Mucosa of stomach (tissue), 1 donor: ENCODE measurements around the gene KRT37.

Experiments
- H3K27me3 ChIP-seq: one replicate; pipeline ENCODE4 v1.7.0; 2013; ENCODE audit warnings: mild to moderate bottlenecking, low read length; ENCODE audit not compliant: control insufficient read depth, insufficient read depth
- H3K36me3 ChIP-seq: one replicate; pipeline ENCODE4 v1.7.0; 2013; ENCODE audit warnings: low read length; ENCODE audit not compliant: control insufficient read depth, insufficient read depth
- H3K4me1 ChIP-seq: one replicate; pipeline ENCODE4 v1.7.0; 2013; ENCODE audit warnings: mild to moderate bottlenecking, low read length; ENCODE audit not compliant: control insufficient read depth, insufficient read depth
- H3K4me3 ChIP-seq: one replicate; pipeline ENCODE4 v1.7.0; 2013; ENCODE audit warnings: low read length
- H3K9ac ChIP-seq: one replicate; pipeline ENCODE4 v1.7.0; 2013; ENCODE audit warnings: mild to moderate bottlenecking, low read length, moderate library complexity
- H3K9me3 ChIP-seq: one replicate; pipeline ENCODE4 v1.7.0; 2013; ENCODE audit warnings: mild to moderate bottlenecking, low read length, moderate library complexity; ENCODE audit not compliant: control insufficient read depth
- donor health status: Pancreatic carcinoma.

The KRT37 gene

DNA sequence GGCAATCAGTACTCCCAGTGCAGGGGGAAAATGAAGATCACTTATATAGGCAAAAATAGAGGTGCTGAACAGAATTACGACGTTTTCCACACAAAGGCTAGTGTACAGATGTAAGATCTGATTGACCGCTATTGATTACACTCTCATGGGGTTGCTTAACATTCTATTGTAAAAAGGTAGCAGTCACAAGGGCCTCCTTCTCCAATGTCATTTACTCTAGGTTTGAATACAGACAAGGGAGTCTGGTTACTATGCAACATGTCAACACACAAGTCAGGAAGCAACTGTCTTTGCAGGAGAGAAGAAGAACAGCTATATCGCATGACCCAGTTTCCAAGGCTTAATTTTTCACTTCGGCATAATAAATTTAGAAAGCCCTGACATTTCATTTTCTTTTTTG lies 7.9 kb downstream of the KRT37 start:
- H3K9me3 ChIP-seq: no peaks in the 10 kb centered on the region
- H3K36me3 ChIP-seq: no peaks in the 10 kb centered on the region
- H3K9ac ChIP-seq: no peak overlapping the region
- no peaks in the 10 kb centered on the region for H3K27me3 ChIP-seq
- H3K4me3 ChIP-seq: no peak overlapping the region
- peaks cover 8% of the 10 kb centered on the region for H3K4me1 ChIP-seq

DNA sequence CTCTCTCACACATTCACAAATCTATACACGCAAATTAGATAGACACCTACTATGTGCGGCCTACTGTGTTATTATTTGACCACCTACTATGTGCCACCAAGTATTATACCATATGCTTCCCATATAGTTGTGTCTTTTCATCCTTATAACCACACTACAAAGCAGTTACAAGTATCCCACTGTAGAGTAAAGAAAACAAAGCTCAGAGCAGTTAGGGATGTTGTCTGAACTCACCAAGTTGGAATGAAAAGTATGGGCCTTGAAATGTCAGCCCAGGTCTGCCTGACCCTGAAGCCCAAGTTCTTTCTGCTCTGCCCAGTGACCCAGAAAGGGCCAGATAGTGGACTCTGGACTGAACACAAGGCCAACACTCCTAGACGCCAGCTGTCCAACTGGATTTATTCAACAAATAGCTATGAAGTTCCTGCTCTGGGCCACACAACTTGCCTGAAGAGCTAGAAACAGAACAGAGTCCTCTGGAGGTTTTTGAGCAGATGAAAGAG lies 8.5 kb downstream of the KRT37 start:
- no peak overlapping the region for H3K9ac ChIP-seq
- H3K36me3 ChIP-seq: no peaks in the 10 kb centered on the region
- peaks cover 8% of the 10 kb centered on the region for H3K4me1 ChIP-seq
- no peaks in the 10 kb centered on the region for H3K27me3 ChIP-seq
- H3K4me3 ChIP-seq: no peak overlapping the region
- H3K9me3 ChIP-seq: no peaks in the 10 kb centered on the region

GRCh38 chr17:41415411-41415810 lies 9.0 kb downstream of the KRT37 start:
- Histone ChIP-seq H3K9me3 (no peaks in the 10 kb centered on the region), H3K27me3 (no peaks in the 10 kb centered on the region)

DNA sequence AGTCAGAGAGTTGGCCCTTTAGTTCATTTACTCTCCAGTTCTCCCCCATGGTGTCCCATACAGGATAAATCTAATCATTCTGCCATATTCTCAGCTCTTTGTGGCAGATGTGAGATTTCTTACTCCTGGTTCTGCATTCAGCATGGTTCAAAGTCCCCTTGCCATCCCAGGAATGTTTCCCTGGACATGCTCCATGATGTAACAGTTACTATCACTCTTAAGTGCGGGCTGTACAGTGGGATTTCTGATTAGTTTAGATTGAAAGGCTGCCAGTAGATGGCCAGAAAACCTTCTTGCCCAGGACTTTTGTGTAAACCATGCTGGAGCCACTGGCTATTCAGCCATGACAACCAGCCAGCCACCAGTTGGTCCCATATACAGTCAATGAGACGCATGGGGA lies 10.4 kb downstream of the KRT37 start:
- no peak overlapping the region for H3K4me3 ChIP-seq
- H3K9ac ChIP-seq: no peak overlapping the region
- H3K36me3 ChIP-seq: no peaks in the 10 kb centered on the region
- H3K27me3 ChIP-seq: no peaks in the 10 kb centered on the region
- H3K4me1 ChIP-seq: peaks cover 8% of the 10 kb centered on the region
- no peaks in the 10 kb centered on the region for H3K9me3 ChIP-seq

More at GRCh38 chr17:41415411-41415810, 9.0 kb downstream of the KRT37 start:
- no peak overlapping the region for H3K9ac ChIP-seq
- no peaks in the 10 kb centered on the region for H3K36me3 ChIP-seq
- H3K4me1 ChIP-seq: peaks cover 8% of the 10 kb centered on the region
- no peak overlapping the region for H3K4me3 ChIP-seq

DNA sequence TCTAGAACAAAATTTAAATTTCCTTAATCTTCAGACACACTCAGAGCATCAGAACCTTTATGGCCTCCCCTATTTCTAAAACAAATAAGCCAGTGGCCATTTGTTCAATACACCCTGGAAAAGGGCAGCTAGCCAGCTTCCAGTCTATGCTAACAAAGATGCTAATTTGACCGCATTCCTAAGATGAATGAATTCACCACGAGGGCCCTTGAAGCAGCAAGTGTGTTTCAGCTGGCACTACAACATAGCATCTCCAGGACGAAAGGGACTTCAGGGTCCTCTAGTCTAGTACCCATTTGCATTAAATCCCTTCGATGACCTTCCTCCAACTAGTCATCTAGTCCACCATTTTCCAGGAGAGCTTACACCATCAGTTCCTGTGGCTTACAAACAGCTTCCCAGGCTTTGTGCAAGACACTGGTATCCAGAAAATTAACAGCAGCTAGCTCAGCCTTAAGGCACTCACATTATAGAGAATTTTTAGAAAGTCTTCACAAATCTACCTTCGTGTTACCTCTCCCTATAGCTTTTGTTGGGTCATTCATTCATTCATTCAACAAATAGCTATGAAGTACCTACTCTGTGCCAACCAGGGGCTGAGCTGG lies 10.9 kb downstream of the KRT37 start:
- no peaks in the 10 kb centered on the region for H3K9me3 ChIP-seq
- H3K27me3 ChIP-seq: no peaks in the 10 kb centered on the region
- H3K4me3 ChIP-seq: no peak overlapping the region
- H3K9ac ChIP-seq: no peak overlapping the region
- H3K36me3 ChIP-seq: no peaks in the 10 kb centered on the region
- H3K4me1 ChIP-seq: peaks cover 8% of the 10 kb centered on the region

DNA sequence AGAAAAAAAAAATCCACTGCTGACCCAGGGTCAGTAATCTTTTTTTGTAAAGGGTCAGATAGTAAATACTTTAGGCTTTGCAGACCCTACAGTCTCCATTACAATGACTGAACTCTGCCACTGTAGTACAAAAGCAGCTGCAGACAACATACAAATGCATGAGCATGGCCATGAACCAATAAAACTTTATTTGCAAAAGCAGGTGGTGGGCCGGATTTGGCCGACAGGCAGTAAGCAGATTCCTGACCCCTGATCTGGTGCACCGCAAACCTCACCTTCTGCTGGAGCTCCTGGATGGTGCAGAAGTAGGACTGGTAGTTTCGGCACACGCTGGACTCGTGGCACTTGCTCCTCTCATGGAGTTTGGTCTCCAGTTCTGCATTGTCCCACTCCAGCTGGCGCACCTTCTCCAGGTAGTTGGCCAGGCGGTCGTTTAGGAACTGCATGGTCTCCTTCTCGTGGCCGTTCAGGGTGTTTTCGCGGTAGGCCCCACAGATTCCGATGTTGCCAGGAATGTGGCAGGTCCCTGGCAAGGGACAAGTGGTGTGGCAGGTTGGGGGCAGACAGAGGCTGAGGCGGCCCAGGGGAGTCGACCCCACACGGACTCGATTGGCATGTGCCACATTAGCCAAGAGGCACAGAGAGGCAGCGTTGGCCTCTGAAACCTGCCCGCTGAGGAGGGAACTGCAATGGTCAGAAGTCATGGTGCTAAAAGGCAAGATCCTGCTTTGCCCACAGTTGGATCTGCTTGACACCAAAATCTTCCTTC lies 13.1 kb downstream of the KRT37 start:
- Histone ChIP-seq H3K36me3 (no peaks in the 10 kb centered on the region), H3K9ac (no peak overlapping the region), H3K9me3 (no peaks in the 10 kb centered on the region), H3K4me1 (no peaks in the 10 kb centered on the region), H3K4me3 (no peak overlapping the region), H3K27me3 (no peaks in the 10 kb centered on the region)

- H3K4me3 ChIP-seq: no peak overlapping the region
- no peaks in the 10 kb centered on the region for H3K4me1 ChIP-seq
- H3K27me3 ChIP-seq: peaks cover 4% of the 10 kb centered on the region
- H3K36me3 ChIP-seq: no peaks in the 10 kb centered on the region
- no peak overlapping the region for H3K9ac ChIP-seq
- no peaks in the 10 kb centered on the region for H3K9me3 ChIP-seq
Measured at GRCh38 chr17:41407226-41407625, 17.2 kb downstream of the KRT37 start.

GRCh38 chr17:41406205-41406604 lies 18.2 kb downstream of the KRT37 start:
- Histone ChIP-seq H3K36me3 (no peaks in the 10 kb centered on the region), H3K4me1 (no peaks in the 10 kb centered on the region), H3K9me3 (no peaks in the 10 kb centered on the region), H3K27me3 (peaks cover 4% of the 10 kb centered on the region), H3K9ac (no peak overlapping the region), H3K4me3 (no peak overlapping the region)

- Histone ChIP-seq H3K36me3 (no peaks in the 10 kb centered on the region), H3K9ac (no peak overlapping the region), H3K4me1 (no peaks in the 10 kb centered on the region), H3K9me3 (no peaks in the 10 kb centered on the region), H3K4me3 (no peak overlapping the region), H3K27me3 (peaks cover 4% of the 10 kb centered on the region)
Measured at GRCh38 chr17:41404024-41404671, 20.2 kb downstream of the KRT37 start.

- H3K36me3 ChIP-seq: no peaks in the 10 kb centered on the region
Measured at GRCh38 chr17:41403404-41404023, 20.9 kb downstream of the KRT37 start.

GRCh38 chr17:41402161-41402560 lies 22.2 kb downstream of the KRT37 start:
- Histone ChIP-seq H3K9me3 (no peaks in the 10 kb centered on the region), H3K27me3 (peaks cover 4% of the 10 kb centered on the region), H3K4me3 (no peak overlapping the region), H3K9ac (no peak overlapping the region), H3K4me1 (no peaks in the 10 kb centered on the region), H3K36me3 (no peaks in the 10 kb centered on the region)

More at GRCh38 chr17:41403404-41404023, 20.9 kb downstream of the KRT37 start:
- Histone ChIP-seq H3K9ac (no peak overlapping the region), H3K27me3 (peaks cover 4% of the 10 kb centered on the region), H3K4me3 (no peak overlapping the region), H3K9me3 (no peaks in the 10 kb centered on the region), H3K4me1 (no peaks in the 10 kb centered on the region)
